Tibial nerve (tissue), 4 donors: ENCODE data around the gene RAI1. TPM values are rescaled to one million over a fixed set of nuclear protein-coding genes. Genes with fewer than 3 reads are reported as not detected.

Experiments
- DNase-seq, 2 donors: peaks; one replicate each; pipeline ENCODE4 v3.0.0-alpha.2; 2019; ENCODE audit warnings: low spot score in 2 of 2
- H3K27ac ChIP-seq, 4 donors: fragments of 200-600 bp; sonication (generic) in 3 of 4; one replicate each; pipeline ENCODE4 v1.5.1; 2017 to 2019; ENCODE audit warnings: mild to moderate bottlenecking in 1 of 4
- H3K27me3 ChIP-seq, 2 donors: fragments of 200-600 bp; sonication (generic) in 1 of 2; one replicate each; pipeline versions ENCODE4 v1.5.1 to v1.6.0; 2017 to 2019
- H3K36me3 ChIP-seq, 3 donors: fragments of 200-600 bp; sonication (generic); one replicate each; pipeline ENCODE4 v1.5.1; 2018 to 2019
- H3K4me1 ChIP-seq, 4 donors: fragments of 200-600 bp; sonication (generic) in 3 of 4; one replicate each; pipeline ENCODE4 v1.5.1; 2017 to 2019
- H3K4me3 ChIP-seq, 4 donors: fragments of 200-600 bp; sonication (generic) in 3 of 4; one replicate each; pipeline ENCODE4 v1.5.1; 2017 to 2019; ENCODE audit warnings: mild to moderate bottlenecking in 1 of 4, moderate library complexity in 1 of 4
- H3K9me3 ChIP-seq, 4 donors: fragments of 200-600 bp; sonication (generic) in 3 of 4; one replicate each; pipeline ENCODE4 v1.5.1; 2017 to 2019
- CTCF ChIP-seq, 5 experiments: fragments of 200-600 bp in 3 of 5; fragments of 450-650 bp in 2 of 5; sonication (generic) in 3 of 5; IDR thresholded peaks; one replicate each; pipeline ENCODE4 v1.5.1; 2016 to 2019; ENCODE audit warnings: antibody characterized with exemption in 5 of 5, mild to moderate bottlenecking in 3 of 5, moderate library complexity in 2 of 5
- EP300 ChIP-seq, 2 donors: sonication (generic); formaldehyde crosslinking; IDR thresholded peaks; one replicate each; pipeline ENCODE4 v1.6.1; 2017; ENCODE audit warnings: antibody characterized with exemption in 2 of 2, mild to moderate bottlenecking in 1 of 2
- POLR2A ChIP-seq, 2 donors: fragments of 450-650 bp; IDR thresholded peaks; one replicate each; pipeline ENCODE4 v1.6.1; 2017; ENCODE audit warnings: antibody characterized with exemption in 2 of 2, mild to moderate bottlenecking in 2 of 2, moderate library complexity in 2 of 2
- WGBS, 2 donors: methylation state at CpG; one replicate each; pipeline ENCODE4 v1.1.5; 2018; 5-methylcytosine and 5-hydroxymethylcytosine counted together
- total RNA-seq, 4 donors: library from RNA; depleted of rRNA; stranded (reverse); fragments of >200 nt; gene quantifications; one replicate each; pipeline ENCODE4 v1.1.0, GENCODE V29; 2016

RAI1 gene
- total RNA-seq, 4 donors from 2014 or later: 32.9 to 52.7 (median 45.9) TPM

- WGBS, 2 donors: 18 to 38% methylated on average over 5 of the region's 5 CpGs
- peak in 1 of 2 donors; percentile 54 for DNase-seq
- peaks cover 0 to 35% (median 0%) of the 10 kb centered on the region in 3 donors for H3K36me3 ChIP-seq
- H3K9me3 ChIP-seq: no peaks in the 10 kb centered on the region
- H3K4me3 ChIP-seq: no peak overlapping the region
- peak in 1 of 2 donors; percentile 32 for TF ChIP-seq POLR2A (IDR thresholded peaks at IDR 0.05)
- peak; percentile 53 to 90 for TF ChIP-seq EP300 (IDR thresholded peaks at IDR 0.05)
- TF ChIP-seq CTCF (IDR thresholded peaks at IDR 0.05): peak in 2 of 5 experiments; percentile 7 to 11
- H3K4me1 ChIP-seq: peaks cover 9 to 69% (median 36%) of the 10 kb centered on the region in 4 donors
- H3K27me3 ChIP-seq: no peaks in the 10 kb centered on the region
- H3K27ac ChIP-seq: peak overlapping the region; percentile 74 to 100 (median 90)
These were observed 168.0 kb downstream of the RAI1 start for GRCh38 chr17:17849147-17849820.

GRCh38 chr17:17849845-17850373 lies 168.7 kb downstream of the RAI1 start:
- H3K27ac ChIP-seq: peak overlapping the region; percentile 74 to 100 (median 90)
- peaks cover 0 to 33% (median 0%) of the 10 kb centered on the region in 3 donors for H3K36me3 ChIP-seq
- peaks cover 9 to 74% (median 38%) of the 10 kb centered on the region in 4 donors for H3K4me1 ChIP-seq
- H3K9me3 ChIP-seq: no peaks in the 10 kb centered on the region
- H3K27me3 ChIP-seq: no peaks in the 10 kb centered on the region
- DNase-seq: peak; percentile 56 to 58
- no peak for TF ChIP-seq POLR2A (IDR thresholded peaks at IDR 0.05)
- TF ChIP-seq CTCF (IDR thresholded peaks at IDR 0.05): peak in 4 of 5 experiments; percentile 13 to 62 (median 34)
- TF ChIP-seq EP300 (IDR thresholded peaks at IDR 0.05): peak in 1 of 2 donors; percentile 65
- WGBS, 2 donors: 31 to 35% methylated on average over 2 of the region's 2 CpGs
- H3K4me3 ChIP-seq: no peak overlapping the region

GRCh38 chr17:17851103-17852002 lies 170.1 kb downstream of the RAI1 start:
- Histone ChIP-seq H3K4me3 (no peak overlapping the region), H3K4me1 (peaks cover 9 to 89% (median 50%) of the 10 kb centered on the region in 4 donors), H3K36me3 (peaks cover 0 to 19% (median 0%) of the 10 kb centered on the region in 3 donors), H3K27ac (peak overlapping the region; percentile 12 to 100 (median 90)), H3K9me3 (no peaks in the 10 kb centered on the region), H3K27me3 (no peaks in the 10 kb centered on the region)
- TF ChIP-seq EP300 (IDR thresholded peaks at IDR 0.05): no peak
- TF ChIP-seq CTCF (IDR thresholded peaks at IDR 0.05): no peak
- no peak for TF ChIP-seq POLR2A (IDR thresholded peaks at IDR 0.05)
- no peak for DNase-seq
- WGBS, 2 donors: 77 to 78% methylated on average over 21 of the region's 21 CpGs

GRCh38 chr17:17852930-17853329 lies 171.7 kb downstream of the RAI1 start:
- Histone ChIP-seq H3K4me3 (no peak overlapping the region), H3K27ac (peak overlapping the region in 3 of 4 donors; percentile 51 to 100 (median 95)), H3K27me3 (no peaks in the 10 kb centered on the region), H3K36me3 (peaks cover 0 to 4% (median 0%) of the 10 kb centered on the region in 3 donors), H3K4me1 (peaks cover 9 to 87% (median 48%) of the 10 kb centered on the region in 4 donors), H3K9me3 (no peaks in the 10 kb centered on the region)
- DNase-seq: no peak
- TF ChIP-seq POLR2A (IDR thresholded peaks at IDR 0.05): no peak
- TF ChIP-seq EP300 (IDR thresholded peaks at IDR 0.05): no peak
- TF ChIP-seq CTCF (IDR thresholded peaks at IDR 0.05): no peak
- WGBS, 2 donors: 81 to 89% methylated on average over 3 of the region's 3 CpGs
